Tibial nerve (tissue), 3 donors: Measurements from ENCODE around the gene FAM83F.

Experiments used
- CTCF ChIP-seq, 5 experiments: fragments of 200-600 bp in 3 of 5; fragments of 450-650 bp in 2 of 5; sonication (generic) in 3 of 5; IDR thresholded peaks; one replicate each; pipeline ENCODE4 v1.5.1; 2016 to 2019; ENCODE audit warnings: antibody characterized with exemption in 5 of 5, mild to moderate bottlenecking in 3 of 5, moderate library complexity in 2 of 5
- POLR2A ChIP-seq, 2 donors: fragments of 450-650 bp; IDR thresholded peaks; one replicate each; pipeline ENCODE4 v1.6.1; 2017; ENCODE audit warnings: antibody characterized with exemption in 2 of 2, mild to moderate bottlenecking in 2 of 2, moderate library complexity in 2 of 2

DNA sequence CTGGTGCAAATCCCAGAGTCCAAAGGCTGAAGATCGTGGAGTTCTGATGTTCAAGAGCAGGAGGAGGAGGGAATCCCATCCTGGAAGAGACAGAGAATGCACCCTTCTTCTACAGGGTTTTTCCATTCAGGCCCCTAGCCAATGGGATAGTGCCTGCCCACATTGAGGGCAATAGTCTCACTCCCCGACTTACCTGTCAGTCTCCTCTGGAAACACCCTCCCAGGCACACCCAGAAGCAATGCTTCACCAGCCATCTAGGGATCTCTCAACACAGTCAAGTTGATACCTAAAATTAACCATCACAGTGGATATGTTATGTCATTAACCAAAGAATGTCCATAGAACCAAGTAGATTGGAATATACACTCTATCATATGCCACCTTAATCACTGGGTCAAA is 72.9 kb downstream of the FAM83F start:
- TF ChIP-seq CTCF (IDR thresholded peaks at IDR 0.05) (no peak), POLR2A (IDR thresholded peaks at IDR 0.05) (no peak)
